NCI-H524 (cell line): ENCODE measurements around the gene LMF1.

Source experiments
- DNase-seq, 2 experiments: peaks; one replicate each; lab custom pipeline; 2025; lab: John Stamatoyannopoulos, UW

The LMF1 gene

DNA sequence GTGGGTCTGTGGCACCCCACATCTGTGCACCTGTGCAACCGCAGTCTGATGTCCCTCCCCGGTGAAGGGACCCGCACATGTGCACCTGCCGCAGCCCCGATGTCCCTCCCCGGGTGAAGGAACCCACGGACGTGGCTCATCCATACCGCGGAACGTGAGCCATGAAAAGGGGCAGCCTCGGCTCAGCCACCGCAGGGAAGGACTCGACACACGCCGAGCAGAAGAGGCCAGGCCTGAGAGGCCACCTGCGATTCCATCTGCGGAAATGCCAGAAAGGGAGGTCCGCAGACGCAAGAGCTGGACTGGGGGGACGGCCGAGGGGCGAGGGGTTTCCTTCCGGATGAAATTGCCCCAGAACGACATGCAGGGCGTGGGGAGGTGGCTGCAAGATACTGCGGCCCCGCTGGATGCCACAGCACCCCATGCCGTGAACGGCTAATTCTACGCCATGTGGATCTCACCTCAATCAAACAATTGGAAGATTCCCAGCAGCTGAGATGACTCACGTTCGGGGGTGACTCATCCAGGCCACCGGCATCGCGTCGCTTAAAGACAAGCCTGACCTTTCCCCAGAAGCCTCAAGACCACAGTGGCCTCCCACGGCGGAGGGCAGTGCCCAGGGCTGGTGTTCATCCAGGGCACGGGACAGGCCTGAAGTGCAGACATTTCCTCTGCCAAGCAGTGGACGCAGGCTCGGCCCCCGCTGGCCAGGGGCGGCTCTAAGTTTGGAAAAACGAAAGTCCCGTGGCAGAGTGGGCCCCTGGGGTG is 31.8 kb upstream of the LMF1 start:
- DNase-seq: peak in 1 of 2 experiments; percentile 29

DNA sequence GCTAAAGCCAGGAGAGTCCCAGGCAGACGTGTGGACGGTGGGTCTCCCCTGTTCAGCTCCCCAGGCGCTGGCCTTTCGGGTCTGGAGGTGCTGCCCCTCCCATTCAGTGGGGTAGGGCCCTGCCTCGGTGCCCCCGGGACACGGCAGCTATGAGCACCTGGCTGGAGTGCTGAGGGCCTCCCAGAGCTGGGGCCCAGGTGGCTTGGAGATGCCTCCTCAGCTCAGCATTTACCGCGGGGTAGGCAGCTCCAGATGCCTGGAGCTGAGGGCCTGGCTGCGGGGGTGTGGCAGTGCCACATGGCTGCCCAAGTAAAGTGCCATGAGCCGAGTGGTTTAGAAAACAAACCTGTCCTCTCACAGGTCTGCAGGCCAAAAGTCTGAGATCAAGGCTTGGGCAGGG is 30.3 kb upstream of the LMF1 start:
- DNase-seq: no peak

DNA sequence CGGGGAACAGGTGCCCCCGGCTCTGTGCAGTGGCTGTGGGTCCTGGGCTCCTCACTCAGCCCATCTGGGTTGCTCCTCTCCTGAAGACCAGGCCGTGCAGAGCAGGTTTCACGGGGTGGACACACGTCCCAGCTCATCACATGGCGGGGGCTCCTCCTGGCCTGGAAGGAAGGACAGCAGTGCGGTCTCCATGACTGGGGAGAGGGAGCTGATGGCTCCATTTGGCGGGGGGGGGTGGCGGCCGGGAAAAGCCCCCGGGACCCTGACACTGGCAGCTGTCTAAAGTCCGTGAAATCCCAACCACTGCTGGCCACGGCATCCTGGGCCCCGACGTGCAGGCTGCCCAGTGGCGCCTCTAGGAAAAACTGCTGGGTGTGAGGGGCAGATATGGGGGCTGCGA is 29.8 kb upstream of the LMF1 start:
- no peak for DNase-seq

DNA sequence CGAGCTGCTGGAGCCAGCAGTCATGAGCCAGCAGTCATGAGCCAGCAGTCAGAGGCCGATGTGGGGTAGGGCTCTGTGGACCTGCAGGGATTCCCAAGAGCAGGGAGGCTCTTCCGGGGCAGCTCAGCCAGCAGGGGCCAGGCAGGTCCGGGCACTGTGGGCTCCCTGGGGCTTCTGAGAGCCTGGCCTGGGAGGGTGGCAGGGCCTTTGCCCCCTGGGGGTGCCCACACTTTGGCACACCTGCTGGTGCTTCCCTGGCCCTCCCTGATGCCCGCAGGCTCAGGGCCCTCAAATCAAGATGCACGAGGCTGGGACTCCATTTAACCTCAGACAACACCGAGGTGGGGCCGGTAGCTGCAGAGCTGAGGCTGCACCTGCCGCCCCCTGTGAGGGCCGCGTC is 28.9 kb upstream of the LMF1 start:
- no peak for DNase-seq

DNA sequence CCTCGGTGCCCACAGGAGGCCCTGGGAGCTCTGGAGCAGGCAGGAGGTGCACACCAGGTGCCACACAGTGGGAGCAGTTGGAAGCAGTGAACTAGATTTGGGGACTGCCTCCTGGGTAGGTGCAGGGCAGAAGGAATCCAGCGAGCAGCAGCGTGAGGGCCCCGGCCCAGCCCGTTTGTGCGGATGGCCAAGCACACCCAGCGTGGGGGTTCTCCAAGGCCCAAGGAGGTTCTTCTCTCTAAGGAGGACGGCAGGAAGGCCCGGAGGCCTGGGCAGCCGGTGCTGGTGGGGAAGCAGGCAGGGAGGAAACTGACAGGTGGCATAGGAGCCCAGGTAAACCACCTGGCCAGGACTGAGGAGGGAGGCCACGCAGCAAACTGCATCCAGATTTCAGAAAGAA is 27.8 kb upstream of the LMF1 start:
- no peak for DNase-seq

DNA sequence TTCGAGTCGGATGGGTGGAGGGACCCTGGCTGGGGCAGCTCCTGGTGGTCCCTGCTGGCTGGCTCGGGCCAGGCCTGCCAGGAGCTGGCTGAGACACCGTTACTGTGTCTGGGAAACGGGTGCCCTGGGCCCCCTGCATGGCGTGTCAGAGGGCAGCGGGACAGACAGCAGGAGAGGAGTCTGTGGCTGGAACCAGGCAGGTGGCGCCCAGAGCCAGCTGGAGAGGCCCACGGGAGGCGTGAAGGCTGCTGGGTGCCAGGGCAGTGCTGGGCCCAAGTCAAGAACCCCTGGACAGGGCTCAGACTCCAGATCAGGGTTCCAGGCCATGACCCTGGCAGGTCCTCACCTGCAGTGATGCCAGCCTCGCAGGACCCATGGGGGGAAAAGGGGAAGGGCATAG is 27.4 kb upstream of the LMF1 start:
- no peak for DNase-seq

DNA sequence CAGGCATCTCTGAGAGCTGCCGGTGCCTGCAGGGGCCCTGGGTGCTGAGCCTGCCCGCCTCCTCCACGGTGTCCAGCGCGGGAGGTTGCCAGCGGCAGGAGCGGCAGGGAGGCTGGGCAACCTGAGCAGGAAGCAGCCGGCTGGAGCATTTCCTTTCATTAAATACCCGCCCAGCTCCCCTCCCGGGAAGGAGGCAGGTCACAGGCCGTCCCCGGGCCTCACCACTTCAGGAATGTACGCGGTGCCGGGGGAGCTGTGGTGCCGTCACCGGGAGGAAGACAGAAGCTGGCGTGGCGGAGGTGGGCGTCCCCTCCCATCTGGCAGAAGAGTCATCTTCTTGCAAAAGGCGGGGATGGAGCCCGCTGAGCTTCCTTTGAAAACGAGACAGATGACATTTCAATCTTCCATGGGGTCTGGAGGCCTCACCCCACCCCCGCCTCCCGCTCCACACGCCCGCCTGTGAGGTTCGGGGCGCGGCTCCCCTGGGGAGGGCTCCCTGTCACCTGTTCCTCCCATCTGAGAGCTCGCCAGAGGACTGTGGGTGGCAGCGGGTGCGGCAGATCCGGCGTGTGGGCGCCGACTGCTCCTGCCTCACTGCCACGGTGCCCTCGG is 26.8 kb upstream of the LMF1 start:
- DNase-seq: no peak

DNA sequence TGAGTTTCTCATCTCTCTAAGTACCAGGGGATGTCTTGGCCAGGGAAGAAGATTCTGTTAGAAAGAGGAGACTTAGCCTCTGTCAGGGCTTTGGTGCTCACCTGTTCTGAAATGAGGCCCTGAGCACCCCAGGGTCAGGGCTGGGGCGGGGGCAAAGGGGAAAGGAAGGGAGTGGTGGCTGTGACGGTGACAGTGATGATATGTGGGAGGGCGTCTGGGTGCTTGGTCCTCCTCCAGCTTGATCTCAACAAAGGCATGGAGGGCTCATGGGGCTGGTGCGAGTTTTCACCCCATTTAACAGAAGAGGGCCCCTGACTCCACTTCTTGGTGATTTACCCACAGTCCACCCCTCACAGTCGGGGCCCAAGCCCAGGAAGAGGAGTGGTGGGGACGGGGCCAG is 25.9 kb upstream of the LMF1 start:
- DNase-seq: no peak

DNA sequence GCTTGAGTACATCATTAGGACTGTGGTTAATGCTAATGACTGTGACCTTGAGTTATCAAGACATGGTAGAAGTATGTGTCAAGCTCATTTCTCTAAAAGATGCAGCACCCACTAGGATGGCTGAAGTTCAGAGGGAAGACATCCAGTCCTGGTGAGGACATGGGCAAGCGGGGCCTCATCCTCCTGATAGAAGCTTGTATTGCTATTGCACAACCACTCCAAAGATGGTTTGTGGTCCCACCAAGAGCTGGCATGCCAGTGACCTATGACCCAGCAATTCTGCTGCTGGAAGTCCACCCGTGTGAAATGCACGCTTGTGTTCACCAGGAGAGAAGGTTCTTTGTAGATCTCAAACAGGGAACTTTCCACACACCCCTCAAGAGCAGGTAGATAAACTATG is 25.0 kb upstream of the LMF1 start:
- DNase-seq: no peak

DNA sequence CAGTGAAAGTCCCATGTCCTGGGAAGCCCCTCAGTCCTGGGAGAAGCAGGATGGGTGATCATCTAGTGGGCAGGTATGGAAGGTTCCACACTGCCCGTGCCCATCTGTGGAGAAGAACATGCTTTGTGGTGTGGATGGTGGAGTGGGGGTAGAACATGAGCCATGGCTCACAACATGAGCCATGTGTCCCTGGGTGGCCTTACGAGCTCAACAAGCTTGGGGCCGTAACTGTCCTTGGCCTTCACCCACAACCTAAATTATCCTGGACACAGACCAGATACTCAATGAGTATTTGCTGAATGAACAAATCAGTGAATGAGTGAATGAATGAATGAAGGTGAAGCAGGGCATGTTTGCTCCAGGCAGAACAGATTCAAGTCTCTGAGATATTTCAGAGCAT is 24.3 kb upstream of the LMF1 start:
- DNase-seq: no peak

DNA sequence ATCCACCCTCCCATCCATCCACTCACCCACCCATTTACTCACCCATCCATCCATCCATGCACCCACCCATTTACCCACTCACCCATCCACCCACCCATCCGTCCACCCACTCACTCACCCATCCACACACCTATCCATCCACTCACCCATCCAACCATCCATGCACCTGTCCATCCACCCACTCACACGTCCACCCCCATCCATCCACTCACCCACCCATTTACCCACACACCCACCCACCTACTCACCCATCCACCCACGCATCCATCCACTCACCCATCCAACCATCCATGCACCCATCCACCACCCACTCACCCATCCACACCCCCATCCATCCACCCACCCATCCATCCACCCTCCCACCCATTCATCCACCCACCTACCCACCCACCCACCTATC is 22.9 kb upstream of the LMF1 start:
- no peak for DNase-seq

DNA sequence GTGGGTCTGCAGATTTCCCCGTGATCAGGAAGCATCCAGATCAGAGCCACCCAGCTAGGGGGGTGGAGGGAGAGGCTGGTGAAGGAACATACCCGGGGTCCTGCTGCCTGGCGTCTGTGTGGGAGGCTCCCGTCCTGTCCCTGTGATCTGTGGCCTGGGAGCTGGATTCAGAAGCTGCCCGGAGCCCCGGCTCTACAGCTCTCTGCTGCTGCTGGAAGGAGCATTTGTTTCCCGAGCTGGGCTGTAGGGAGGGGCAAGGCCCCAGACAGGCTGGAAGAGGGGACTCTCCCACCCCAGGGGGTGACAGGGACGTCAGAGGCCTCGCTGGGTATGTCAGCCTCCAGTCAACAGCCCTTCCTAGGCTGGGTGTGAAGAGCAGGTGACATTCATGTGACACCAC is 21.0 kb upstream of the LMF1 start:
- DNase-seq: no peak

DNA sequence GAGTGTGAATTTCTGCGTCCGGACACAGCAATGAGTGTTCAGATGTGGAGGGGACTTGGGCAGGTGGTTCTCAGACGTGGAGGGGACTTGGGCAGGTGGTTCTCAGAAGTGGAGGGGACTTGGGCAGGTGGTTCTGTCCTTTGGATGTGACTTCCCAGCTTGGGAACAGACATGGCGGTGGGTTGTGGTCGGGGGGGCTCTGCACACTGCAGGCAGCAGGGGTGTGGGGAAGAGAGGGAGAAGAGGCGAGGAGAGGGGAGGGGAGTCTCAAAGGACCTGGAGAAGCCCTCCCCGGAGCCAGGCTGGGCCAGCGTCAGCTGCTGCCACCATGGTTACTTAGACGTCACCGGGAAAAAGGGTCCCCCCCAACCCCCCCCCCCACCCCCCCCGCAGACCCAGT is 20.6 kb upstream of the LMF1 start:
- no peak for DNase-seq

DNA sequence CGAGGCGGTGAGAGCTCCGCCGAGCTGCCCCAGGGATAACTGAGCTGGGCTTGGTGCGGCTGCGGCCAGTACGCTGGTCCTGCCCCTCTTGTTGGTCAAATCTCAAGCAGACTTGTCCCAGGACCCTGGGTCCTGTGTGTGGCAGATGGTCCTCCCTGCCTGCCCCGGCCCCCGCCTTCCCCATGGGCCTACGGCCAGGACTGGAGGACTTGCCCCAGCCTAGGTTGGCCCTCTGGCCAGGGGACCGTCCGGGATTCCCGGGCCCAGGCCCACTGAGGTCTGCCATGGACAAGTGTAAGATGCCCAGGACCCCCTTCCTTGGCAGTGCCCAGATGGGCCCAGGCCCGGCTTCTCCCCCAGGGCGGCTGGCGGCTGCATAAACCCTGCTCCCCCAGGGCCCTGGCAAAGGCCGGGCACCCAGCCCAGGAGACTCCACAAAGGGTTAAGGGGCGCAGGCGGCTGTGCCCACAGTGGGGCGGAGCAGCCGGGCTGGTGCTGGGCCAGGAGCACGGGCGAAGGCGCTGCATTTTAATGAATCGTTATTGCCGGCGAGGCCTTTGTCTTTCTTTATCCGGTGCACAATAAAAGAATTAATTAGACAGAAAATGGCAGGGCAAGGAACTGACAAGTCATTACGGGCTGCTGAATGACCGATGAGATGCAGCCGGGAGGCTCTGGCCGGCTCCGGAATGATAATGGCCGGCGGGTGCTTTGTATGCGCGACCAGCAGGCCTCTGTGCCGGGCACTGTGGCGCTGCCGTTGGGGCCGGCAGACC is 19.9 kb upstream of the LMF1 start:
- no peak for DNase-seq

DNA sequence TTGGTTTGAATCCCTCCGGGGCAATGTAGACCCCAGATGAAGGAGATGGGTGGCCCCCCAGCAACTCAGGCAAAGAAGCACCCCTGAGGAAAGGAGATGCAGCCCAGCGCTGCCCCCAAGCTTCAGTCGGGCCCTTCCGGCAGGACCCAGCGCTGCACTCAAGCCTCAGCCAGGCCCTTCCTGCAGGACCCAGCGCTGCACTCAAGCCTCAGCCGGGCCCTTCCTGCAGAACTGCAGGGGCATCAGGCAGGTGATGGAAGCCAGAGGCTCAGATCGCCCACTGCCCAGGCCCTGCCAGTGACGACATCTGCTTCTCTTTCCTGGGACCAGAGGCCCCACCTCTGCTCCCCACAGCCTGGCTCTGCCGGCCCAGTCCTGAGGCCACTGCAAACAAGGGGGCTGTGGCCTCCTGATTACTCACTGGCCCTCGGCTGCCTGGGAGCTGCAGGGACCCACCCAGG is 18.6 kb upstream of the LMF1 start:
- no peak for DNase-seq

DNA sequence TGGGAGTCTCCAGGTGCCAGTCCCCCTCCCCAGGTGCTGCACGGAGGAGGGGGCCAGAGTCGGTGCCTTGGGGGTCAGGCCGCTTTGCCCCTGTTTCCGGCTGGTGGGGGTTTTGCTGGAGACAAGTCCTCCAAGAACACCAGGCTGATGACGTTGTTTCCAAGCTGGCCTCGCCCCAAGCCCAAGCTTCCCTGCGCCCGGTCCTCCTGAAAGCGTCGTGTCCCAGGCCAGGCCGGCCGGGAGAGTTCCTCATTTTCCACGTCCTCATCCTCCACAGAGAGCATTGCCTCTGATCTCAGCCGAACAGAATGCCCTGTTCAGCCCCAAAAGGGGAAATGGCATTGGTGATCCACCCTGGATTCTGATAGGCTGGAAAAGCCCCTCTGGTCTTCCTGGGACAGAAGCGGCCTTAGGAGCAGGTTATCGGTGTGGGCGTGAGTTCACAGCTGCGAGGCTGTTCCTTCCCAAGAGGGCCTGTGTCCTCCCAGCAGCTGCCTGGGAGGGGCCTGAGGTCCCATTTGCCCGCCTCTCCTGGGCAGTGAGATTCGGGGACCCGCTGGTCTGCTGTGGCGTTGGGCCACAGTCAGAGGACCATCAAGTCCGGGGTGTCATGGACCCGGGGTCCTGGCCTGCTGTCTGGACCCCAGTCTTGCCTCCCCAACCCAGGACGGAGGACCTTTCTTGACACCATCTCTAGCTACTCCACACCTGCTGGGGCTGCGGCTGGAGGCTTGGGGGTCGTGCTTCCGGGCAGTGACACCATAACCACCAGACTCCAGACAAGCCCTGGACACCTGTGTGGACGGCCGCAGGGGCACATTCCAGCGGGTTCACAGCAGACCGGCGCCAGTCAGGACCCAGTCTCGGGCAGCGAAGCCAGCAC is 17.9 kb upstream of the LMF1 start:
- no peak for DNase-seq

DNA sequence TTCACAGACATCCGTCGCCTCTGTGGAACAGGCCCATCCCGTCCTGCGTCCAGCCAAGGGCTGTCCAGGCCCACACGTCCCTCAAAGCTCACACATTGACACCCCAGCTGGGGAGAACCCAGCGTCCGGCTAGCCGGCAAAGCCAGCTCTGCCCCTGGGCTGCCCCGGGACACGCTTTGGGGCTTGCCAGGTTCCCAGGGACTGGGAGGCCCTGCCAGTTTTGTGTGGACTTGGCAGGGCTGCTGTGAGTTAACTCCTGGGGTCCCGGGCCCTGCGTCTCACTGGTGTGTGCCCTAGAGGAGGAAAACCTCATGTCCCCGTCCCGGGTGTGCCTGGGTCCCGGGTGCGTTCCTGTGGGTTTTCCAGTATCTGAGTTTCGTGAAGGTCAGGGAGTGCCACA is 17.1 kb upstream of the LMF1 start:
- DNase-seq: no peak

DNA sequence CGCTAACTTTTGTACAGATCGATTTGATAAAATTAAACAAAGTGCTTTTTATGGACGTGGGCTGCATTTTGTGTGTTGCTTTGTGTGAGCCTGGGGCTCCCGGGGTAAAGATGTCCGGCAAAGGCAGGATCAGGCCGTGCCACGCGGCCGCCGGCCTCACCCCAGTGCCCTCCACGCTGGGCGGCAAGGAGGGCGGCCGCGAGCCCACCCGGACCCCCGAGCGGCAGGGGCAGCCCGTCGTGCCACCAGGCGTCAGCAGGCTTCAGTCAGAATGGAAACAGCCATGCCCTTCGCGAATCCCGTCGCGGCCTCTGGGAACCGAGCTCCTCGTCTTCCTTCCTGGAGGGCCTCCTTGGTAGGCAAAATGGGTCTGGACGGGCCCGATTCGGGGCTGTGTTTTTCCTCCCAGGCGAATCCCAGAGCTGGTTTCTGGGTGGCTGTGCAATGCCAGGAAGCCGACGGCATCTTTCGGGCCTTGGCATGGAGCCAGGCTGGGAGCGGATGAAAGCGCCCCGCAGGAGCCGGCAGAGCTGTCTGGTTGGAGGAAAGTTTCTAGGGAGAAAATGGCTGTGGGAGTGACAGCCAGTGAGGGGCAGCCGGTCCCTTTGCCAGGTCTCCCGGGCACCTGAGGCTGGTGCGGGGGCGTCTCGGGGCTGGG is 16.3 kb upstream of the LMF1 start:
- peak in 1 of 2 experiments; percentile 37 for DNase-seq

DNA sequence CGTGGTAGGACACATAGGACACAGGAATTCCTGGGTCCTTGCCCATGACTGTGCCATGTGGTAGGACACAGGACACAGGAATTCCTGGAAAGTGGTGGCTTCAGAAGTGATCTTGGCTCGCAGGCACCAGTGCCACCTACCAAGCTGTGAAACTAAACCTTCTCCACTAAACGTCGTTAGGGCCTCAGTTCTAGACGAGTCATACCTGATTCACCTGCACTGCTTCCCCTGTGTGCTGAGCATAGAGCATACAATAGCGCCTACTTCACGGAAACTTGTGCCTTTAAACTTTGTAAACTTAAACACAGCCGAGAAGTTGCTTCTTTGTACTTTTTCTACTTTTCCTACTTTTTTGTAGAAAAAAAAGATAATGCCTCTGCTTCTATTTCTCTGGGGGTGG is 15.6 kb upstream of the LMF1 start:
- no peak for DNase-seq

DNA sequence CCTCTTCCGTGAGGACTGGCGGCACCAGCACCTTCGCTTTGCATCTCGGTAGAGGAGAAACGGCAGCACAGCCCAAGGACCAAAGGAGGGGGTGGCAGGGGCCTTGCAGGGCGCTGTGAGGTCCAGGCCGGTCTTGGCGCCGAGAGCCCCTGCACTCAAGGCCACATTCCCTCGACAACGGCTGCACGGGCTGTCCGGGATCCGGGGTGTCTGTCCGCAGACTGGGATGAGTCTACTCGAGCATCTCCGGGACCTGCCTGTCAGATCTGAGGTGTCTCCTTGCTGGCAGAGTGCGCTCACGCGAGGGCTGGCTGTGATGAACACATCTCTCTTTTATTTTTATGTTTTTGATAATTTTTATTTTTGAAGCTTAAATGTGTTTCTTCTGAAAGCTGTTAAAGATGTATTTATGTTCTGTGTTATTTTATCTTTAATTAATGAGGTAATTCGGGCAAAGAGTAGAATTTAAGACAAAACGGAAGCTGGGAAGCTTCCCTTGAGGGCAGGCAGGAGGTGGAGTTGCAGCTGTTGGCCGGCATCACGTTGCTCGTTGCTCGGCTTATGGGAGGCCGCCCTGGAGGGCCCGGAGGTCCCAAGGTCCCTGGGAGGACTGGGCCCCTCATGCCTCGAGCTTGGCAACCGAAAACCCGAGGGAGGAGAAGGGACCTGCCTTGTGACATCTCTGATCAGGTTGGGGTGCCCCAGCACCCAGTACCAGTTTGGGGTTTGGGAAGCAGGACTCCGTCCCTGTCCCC is 15.0 kb upstream of the LMF1 start:
- no peak for DNase-seq
